Astrocyte (in vitro differentiated cells and primary cell): Measurements from ENCODE around the gene ADGRA1.

Source experiments
- CTCF ChIP-seq: IDR thresholded peaks from 2 replicates; pipeline ENCODE4 v1.5.1; 2011; ENCODE audit warnings: low read depth, mild to moderate bottlenecking, inconsistent platforms, low read length, moderate library complexity; ENCODE audit not compliant: insufficient read depth
- EZH2 ChIP-seq: IDR thresholded peaks from 2 replicates; pipeline ENCODE4 v1.6.1; 2012; ENCODE audit warnings: mild to moderate bottlenecking, low read length, inconsistent platforms; ENCODE audit not compliant: insufficient read depth

- TF ChIP-seq CTCF: no peak
- TF ChIP-seq EZH2: no peak
Observed at GRCh38 chr10:133180965-133181639, 93.4 kb downstream of the ADGRA1 start.
